GM19438 (cell line): ENCODE measurements around the gene HIBCH.
"Not testable (repeated sequence)": the region's sequence is repeated elsewhere in the genome, so short reads cannot be mapped to it uniquely, and the experiment has no call there.

Source experiments
- ATAC-seq: cut with Tn5 transposase; IDR thresholded peaks from one replicate; pipeline ENCODE4 v1.9.1; 2021; ENCODE audit warnings: low read depth; ENCODE audit not compliant: unreplicated experiment

HIBCH gene, protein sequence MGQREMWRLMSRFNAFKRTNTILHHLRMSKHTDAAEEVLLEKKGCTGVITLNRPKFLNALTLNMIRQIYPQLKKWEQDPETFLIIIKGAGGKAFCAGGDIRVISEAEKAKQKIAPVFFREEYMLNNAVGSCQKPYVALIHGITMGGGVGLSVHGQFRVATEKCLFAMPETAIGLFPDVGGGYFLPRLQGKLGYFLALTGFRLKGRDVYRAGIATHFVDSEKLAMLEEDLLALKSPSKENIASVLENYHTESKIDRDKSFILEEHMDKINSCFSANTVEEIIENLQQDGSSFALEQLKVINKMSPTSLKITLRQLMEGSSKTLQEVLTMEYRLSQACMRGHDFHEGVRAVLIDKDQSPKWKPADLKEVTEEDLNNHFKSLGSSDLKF

DNA sequence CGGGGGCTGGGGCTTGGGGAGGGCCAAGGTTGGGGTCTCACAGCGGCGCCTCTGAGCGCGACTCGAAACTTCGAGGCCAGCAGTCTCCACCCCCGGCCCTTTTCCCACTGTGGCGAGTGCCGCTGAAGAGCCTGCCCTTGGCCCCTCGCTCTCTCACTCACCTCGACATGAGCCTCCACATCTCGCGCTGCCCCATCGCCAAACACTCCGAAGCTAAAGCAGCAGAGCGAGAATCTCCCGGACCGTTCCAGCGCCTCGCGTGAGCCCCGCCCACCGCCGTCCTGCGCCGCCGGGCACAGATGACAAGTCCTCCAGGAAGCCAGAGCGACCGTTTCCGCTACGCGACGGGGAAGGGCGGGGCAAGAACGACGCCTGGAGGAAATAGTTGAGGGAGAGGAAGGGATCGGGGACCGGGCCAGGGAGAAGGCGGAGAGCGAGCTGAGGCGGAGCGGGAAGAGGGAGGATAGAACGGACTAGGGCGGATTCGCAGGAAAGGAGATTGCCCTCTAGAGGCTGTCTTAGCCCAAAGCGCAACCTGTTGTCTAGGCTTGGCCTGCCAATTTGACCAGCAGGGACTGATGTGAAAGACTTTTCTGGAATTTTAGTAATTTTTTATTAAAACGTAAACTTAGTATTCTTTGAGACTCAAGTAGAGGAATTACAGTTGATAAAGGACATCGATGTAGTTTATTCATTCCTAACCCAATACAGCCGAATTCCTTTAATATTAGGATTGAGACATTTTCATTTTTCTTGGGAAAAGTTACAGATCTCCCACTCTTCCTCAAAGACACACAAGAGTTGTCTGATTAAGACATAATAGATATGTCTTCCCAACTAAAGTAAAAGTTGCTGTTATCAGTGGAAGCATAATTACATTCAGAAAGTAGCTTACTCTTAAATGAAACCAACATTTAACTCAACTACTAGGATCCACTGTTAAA is at the start of gene HIBCH:
HIBCH (minus strand) TSS at position 272 of the 944 bp plus-strand sequence; CDS start at position 196, 76 bp downstream.
- ATAC-seq: peak; percentile 89

DNA sequence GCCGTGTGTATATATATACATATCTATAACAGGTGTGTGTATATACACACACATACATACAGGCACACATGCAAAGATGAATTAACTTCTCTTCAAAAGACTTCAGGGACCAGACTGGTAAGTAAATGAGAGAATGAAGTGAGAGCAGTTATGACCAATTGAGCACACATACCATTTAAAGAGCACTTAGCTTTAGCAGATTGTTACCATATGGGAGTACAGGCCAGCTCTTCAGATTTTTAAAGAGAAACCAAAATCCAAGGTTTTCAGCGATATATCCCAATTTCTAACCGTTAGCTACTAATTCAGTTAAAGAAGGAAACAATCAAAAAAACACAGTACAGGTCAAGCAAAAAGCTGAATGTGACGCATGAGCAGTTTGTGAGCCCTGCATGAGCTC is 47.5 kb upstream of the HIBCH start:
- no peak for ATAC-seq

DNA sequence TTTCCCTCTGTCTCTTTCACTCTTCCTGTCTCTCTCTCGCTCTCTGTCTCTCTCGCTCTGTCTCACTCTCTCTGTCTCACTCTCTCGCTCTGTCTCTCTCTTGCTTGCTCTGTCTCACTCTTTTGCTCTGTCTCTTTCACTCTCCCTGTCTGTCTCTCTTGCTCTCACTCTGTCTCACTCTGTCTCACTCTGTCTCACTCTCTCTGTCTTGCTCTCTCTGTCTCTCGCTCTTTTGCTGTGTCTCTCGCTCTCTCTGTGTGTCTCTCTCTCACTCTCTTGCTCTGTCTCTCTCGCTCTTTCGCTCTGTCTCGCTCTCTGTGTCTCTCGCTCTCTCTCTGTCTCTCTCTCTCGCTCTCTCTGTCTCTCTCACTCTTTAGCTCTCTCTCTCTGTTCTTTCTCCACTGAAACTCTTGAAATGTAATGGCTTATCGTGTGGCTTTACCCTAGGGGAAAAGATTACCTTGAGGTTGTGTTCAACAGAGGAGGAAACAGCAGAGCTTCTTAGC is 46.7 kb upstream of the HIBCH start:
- no peak for ATAC-seq

DNA sequence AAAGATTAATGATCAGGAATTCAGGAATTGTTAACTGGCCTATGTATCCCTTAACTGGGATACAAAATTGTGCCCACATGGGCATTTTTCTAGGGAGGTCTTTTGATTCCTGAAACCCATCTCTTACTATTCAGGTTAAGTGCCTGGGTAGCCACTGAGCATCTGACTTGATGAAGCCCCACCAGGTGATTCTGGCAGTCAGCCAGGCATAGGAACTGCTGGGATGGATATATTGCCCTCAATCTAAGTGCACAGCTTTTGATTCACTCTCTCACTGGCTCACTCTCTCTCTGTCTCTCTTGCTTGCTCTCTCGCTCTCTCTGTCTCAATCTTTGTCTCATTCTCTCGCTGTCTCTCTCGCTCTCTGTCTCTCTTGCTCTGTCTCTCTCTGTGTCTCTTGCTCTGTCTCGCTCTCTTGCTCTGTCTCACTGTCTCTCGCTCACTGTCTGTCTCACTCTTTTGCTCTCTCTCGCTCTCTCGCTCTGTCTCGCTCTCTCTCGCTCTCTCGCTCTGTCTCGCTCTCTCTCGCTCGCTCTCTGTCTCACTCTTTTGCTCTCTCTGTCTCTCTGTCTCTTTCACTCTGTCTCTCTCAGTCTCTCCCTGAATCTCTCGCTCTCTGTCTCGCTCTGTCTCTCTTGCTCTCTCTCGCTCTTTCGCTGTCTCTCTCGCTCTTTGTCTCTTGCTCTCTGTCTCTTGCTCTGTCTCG is 46.0 kb upstream of the HIBCH start:
- ATAC-seq: no peak

DNA sequence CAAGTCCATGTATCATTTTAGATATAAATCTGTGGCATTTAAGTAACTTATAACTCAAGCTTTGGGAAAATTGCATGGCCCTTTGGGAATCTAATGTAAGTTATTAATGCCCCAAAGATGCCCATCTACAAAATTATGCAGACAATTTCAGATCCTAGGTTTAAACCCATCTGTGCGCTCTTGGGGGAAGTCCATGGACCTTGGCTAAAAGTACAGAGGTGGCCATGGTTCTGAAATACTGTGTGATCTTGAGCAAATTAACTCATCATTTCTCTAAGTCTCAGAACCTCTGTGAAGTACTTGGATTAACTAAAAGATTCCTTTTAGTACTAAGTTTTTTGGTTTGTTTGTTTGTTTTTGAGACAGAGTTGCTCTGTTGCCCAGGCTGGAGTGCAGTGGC is 43.3 kb upstream of the HIBCH start:
- no peak for ATAC-seq

DNA sequence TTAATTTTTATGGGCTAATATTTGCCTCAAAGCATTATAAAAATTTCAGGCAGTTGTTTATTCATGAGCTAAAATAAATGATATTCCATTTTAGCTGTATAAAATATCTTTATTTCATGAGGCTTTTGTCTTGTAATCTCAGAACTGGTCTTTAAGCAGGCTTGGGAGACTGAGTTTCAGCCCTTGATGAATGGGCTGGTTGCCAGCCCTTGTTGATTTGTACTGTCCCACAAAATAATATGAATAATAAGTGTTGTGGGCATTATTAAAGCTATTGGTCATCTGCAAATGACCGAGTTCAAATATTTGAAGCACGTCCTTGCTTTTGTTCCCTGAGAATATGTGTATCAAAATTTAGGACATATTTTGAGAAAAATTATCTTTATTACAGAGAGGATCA is 41.9 kb upstream of the HIBCH start:
- ATAC-seq: no peak

DNA sequence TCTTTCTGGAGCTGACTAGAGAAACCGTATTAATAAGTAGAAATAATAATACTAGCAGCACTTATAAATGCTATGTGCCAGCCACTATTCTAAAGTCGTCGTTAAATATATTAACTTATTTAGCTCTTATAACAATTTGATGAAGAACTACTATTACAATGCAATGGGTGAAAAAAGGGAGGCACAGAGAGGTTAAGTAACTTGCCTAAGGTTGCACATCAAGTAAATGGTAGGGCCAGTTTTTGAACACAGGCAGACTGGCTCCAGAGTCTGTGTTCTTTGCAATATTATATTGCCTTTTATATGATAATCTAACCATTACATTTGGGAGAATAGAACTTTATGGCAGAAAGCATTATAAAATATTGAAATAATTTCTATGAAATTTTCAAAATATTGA is 41.3 kb upstream of the HIBCH start:
- no peak for ATAC-seq

DNA sequence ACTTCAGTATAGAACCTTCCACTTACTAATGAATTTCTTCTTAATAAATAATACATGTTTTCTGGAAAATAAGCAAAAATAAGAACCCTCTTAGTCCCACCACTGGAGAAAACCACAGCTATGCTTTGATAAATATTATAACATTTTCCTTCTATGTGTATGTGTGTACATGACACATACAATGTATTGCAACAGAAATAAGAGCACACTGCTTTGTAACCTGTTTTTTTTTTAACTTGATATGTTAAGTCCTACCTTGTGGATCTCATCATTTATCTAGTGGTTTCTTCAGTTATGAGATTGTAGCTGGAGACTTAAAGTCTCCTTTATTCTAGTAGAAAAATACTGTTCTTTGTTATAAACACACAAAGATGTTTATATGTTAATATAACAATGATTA is 40.9 kb upstream of the HIBCH start:
- no peak for ATAC-seq

DNA sequence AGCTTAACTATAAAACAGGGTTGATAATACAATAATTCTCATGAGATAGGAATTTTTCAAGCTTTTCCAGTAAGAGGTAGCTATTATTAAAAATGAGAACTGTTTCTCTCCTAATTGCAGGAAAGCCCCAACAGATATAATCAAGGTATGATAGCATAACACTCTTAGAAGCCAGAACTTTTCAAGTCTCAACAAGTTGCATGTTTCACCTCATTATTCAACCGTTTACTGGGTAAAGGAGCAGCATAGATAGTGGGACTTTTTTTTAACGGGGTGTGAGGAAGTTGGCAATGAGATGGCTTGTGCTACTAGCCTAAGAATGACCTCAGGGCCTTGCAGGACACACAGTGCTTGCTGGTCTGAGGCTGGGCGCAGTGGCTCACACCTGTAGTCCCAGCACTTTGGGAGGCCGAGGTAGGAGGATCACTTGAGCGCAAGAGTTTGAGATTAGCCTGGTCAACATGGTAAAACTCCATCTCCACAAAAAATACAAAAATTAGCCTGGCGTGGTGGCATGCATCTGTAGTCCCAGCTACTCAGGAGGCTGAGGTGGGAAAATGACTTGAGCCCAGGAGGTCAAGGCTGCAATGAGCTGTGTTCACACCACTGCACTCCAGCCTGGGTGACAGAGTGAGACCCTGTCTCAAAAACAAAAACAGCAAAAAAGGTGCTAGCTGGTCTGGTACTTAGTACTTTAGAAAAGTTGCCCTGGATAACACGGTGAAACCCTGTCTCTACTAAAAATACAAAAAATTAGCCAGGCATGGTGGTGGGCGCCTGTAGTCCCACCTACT is 39.2 kb upstream of the HIBCH start:
- not testable (repeated sequence) for ATAC-seq

DNA sequence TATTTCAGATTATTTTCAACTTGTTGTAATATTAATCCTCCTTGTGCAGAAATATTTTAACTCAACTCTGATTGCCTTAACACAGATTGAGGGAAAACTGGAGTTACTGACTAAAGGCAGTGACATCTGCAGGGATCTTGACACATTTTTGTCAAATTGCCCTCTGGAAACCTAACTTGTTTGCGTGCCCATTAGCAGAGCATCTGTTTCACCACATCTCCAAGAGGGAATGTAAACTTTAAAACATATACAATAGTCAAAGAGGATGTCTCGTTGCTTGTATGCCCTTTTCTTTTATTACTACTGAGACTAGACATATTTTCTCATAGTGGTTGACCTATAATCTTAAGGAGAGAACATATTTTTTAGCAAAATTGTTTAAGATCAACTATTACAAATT is 38.0 kb upstream of the HIBCH start:
- ATAC-seq: no peak

DNA sequence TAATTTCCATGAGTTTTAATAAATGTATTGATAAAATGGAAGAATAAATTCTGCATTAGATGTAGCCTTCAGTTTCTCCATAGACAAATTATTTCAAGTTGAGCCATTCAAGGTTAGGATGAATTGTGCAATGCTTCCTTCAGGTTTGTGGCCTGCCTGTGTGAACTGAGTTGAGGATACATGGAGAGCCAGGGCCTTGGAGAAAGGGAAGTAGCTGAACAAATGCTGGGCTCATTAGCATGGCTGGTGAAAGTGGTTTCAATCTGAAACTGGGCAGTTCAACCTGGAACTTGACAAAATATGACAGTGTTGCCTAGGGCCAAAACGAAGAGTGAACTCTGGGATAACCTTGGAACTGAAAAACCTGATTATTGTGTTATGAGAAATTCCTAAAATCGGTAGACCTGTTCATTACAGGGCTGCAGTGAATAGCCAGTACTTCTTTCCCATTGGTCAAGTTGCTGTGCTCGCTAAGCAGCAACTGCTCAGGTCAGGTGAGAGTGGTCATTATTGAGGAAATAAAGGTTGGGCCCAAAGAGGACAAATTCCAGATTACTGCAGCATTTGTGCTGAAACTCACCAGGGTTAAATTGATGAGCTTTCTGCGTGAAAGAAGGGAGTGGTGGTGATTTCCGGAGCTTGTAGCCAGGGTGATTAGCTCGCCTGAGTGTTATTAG is 36.5 kb upstream of the HIBCH start:
- no peak for ATAC-seq

DNA sequence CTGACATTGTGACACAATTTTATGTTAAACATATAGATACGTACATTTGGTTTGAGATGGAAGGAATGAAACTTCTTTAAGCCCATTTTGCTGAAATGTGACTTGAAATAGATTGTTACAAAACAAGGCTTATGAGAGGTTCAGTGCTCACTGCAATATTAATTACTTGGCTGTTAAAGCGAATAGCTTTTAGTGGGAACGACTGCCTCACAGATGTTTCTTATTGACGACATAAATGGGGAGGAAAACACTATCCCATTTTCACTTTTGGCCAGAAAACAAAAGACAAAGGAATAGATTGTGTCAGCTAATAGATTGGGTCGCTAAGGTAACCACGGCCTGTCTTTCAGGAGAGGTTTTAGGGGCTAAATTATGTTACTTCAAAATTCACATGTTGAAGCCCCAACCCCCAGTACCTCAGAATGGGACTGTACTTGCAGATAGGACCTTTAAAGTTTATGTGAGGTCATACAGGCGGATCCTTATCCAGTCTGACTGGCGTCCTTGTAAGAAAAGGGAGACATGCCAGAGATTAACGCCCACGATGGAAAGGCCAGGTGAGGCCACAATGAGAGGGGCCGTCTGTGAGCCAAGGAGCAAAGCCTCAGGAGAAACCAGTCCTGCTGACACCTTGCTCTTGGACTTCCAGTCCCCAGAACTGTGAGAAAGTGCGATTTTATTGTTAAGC is 34.5 kb upstream of the HIBCH start:
- no peak for ATAC-seq

DNA sequence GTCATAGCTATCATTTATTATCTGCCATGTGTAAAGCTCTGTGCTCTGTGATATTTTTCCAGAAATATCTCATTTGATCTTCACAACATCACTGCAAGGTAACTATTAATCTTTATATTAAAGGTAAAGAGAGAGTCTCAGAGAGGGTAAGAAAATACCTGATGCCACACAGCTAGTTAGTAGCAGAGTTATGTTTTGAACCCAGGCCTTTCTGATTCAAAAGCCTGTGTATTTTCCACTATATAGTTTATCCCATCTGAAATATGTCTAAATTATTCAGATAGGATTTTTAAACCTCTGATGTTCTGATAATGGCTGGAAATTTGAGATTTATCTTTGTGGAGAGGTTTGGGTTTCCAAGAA is 33.9 kb upstream of the HIBCH start:
- ATAC-seq: no peak

DNA sequence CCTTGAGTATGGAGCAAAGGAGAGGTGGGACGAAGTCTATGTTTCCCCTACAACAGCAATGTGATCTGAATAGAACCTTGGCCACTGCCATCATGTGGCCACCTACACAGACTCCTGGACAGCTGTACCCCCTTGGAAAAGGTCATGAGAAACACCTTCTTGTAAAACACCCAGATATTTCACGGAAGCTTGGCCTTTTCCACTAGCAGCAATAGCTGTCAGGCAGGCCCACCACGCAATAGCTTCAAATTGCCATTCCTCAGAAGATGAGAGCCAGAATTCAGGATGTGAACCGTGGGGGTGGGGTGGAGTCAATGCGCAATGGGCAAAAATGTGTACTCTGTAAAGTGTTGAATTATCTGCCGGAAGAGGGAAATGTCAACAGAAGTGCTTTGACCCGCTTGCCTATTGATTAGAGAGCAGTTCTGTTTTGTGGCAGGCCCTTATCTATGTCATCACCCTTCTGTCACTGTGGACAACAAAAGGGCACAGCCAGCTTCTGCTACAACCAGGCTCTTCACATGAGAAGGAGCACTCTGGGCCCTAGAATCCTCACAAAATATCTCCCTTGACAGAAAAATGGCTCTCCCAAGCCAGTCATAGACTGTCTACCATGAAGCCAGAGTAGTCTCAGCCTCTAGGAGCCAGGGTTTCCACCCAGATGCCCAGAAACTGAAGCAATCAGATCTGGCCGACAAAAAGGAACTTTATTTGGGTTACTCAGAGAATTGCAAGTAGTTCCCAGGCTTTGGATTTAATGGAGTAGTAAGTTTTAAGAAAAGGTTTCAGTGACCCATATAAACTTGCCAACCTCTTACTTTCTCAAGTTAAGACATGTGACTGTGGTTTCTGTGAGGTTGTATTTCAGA is 33.3 kb upstream of the HIBCH start:
- ATAC-seq: no peak

DNA sequence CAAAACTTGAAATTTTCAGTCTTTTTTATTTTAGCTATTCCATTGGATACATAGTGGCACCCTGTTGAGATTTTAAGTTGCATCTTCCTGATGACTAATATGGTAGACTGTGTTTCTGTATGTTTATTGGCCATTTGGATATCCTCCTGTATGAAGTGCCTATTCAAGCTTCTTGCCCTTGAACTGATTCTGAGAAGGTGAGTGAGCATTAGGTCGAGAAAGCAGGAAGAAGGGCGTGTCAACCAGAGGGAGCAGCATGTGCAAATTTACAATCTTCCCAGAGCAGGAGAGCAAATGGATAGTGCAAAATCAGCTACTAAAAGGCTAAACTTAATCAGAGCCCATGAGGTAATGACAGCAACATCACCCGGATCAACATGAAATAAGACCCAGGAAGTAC is 32.3 kb upstream of the HIBCH start:
- ATAC-seq: no peak

DNA sequence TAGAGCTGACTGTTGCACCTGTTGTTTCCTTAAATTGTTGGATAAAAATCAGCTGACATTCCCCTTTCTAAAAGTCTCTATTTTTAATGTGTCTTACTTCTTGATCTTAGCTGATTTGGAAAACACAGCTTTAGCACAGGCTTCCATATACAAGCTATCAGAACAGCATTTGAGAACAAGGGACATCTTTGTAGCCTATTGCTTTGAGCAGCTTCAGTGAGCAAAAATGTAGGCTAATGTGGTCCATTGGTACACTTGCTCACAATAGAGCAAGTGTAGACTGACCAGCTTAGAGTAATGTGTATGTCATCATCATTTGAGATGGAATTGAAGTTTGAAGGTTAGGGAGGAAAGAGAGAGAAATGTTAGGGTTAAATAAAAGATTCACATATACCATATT is 30.7 kb upstream of the HIBCH start:
- ATAC-seq: no peak

DNA sequence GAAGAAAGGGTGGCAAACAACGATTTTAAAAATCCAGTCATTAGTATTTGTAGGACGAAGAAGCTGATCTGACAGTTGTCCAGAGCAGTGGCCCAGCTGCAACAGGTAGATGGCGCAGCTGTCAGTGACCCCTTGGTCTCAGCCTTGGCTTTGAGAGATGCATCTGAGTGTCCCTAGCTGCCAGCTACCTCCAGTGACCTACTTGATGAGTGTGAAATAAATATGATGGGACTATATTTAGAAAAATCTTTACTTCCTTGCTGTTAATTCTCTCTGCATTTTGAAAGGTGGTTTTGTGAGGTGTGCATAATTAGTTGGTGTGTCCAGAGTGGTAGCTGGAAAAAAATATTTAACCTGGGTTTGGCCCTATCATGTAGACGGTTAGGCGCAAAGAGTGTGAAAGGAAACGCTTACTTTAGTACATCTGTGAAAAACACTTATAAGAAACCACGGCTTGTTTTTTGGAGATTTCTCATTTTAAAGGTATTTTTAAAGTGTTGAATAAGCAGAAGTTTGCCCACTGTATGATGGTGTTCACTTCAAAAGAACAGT is 24.7 kb upstream of the HIBCH start:
- ATAC-seq: peak; percentile 69
